NCI-H187 (cell line): ENCODE data around the gene CMTM7.

Source experiments
- DNase-seq, 2 experiments: peaks; one replicate each; lab custom pipeline; 2025; lab: John Stamatoyannopoulos, UW

Gene CMTM7

GRCh38 chr3:32413845-32414521 lies 22.3 kb downstream of the CMTM7 start:
- DNase-seq: no peak

- DNase-seq: no peak
Observed at GRCh38 chr3:32414522-32415202, 23.0 kb downstream of the CMTM7 start.

- no peak for DNase-seq
Observed at GRCh38 chr3:32419742-32420125, 28.1 kb downstream of the CMTM7 start.

GRCh38 chr3:32420126-32421038 lies 28.7 kb downstream of the CMTM7 start:
- no peak for DNase-seq

GRCh38 chr3:32421185-32421584 lies 29.5 kb downstream of the CMTM7 start:
- no peak for DNase-seq

- no peak for DNase-seq
Observed at GRCh38 chr3:32421991-32422859, 30.6 kb downstream of the CMTM7 start.

GRCh38 chr3:32422943-32423342 lies 31.3 kb downstream of the CMTM7 start:
- no peak for DNase-seq

GRCh38 chr3:32423534-32423933 lies 31.9 kb downstream of the CMTM7 start:
- DNase-seq: no peak

GRCh38 chr3:32423956-32424557 lies 32.4 kb downstream of the CMTM7 start:
- DNase-seq: no peak

- no peak for DNase-seq
Observed at GRCh38 chr3:32424581-32425250, 33.1 kb downstream of the CMTM7 start.

- DNase-seq: no peak
Observed at GRCh38 chr3:32428092-32429068, 36.7 kb downstream of the CMTM7 start.

- no peak for DNase-seq
Observed at GRCh38 chr3:32430900-32431299, 39.2 kb downstream of the CMTM7 start.

- no peak for DNase-seq
Observed at GRCh38 chr3:32431481-32431880, 39.8 kb downstream of the CMTM7 start.

GRCh38 chr3:32432045-32432710 lies 40.5 kb downstream of the CMTM7 start:
- DNase-seq: no peak

- DNase-seq: no peak
Observed at GRCh38 chr3:32432711-32433530, 41.3 kb downstream of the CMTM7 start.

- DNase-seq: no peak
Observed at GRCh38 chr3:32434206-32434605, 42.6 kb downstream of the CMTM7 start.

- no peak for DNase-seq
Observed at GRCh38 chr3:32435911-32436815, 44.5 kb downstream of the CMTM7 start.
